ENCODE data around the gene EXOSC7. TPM values are rescaled to one million over a fixed set of nuclear protein-coding genes. Genes with fewer than 3 reads are reported as not detected.
A peak's percentile ranks its signal among the peaks of the same experiment; 100 is the strongest.
"Not testable (repeated sequence)": the region's sequence is repeated elsewhere in the genome, so short reads cannot be mapped to it uniquely, and the experiment has no call there.

EXOSC7 gene
- total and polyA plus RNA-seq, 4 experiments from 2014 or later = 44.6 to 66.9 (median 47.3) TPM

DNA sequence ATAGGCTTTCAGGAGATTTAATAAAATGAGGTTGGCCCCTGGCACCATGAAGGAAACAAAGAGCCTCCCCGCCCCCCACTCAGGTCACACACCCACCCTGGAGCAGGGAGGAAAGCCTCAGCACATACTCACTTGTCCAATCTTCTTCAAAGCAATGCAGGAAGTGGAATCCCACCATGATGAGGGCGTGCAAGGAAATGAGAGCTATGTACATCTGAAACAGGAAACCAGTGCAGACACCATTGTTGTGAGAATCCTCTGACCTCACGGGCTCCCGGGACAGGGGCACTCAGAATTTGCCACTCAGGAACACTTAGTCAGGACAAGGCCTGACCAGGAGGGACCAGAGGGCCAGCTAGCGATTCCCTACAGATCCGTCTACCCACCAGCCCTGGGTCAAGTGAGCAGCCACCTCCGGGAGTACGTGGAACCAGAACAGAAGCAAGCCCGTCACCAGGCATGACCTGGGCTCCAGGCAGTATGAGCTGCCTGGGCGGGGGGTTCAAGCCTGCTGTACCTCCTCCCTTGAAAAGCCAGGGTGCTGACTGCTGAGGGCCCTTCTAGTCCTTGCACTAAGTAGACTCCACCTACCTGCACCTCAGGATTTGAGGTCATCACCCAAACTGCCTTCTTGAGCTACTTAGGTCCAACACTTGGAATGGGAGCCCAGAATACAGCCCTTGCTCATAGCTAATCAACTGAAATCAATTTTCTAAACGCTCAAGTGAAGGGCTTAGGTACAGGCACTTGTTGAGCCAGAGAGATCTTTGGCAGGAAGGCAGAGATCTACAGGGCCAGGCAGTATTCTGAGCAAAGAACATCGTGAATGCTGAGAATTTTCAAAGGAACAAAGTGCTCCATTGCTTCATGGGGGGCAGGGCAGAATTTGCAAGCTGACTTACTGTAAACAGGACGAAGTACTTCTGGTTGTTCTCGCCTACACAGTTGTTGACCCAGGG lies 42.8 kb upstream of the EXOSC7 start:
- Mint-ChIP-seq H3K36me3 (peaks cover 45 to 76% of the 10 kb centered on the region in 2 donors), H3K4me1 (peaks cover 8 to 17% (median 12%) of the 10 kb centered on the region in 4 donors), H3K4me3 (no peak overlapping the region), H3K27me3 (no peaks in the 10 kb centered on the region), H3K27ac (no peak overlapping the region), H3K9me3 (peaks cover 0 to 1% (median 0%) of the 10 kb centered on the region in 8 donors)
- Histone ChIP-seq H3K4me1 (ENCODE audit: insufficient read depth, low read length) (no peaks in the 10 kb centered on the region), H3K27ac (ENCODE audit: low read depth, low read length) (no peak overlapping the region), H3K27me3 (ENCODE audit: insufficient read depth, low read length) (no peaks in the 10 kb centered on the region), H3K9me3 (ENCODE audit: control insufficient read depth in 1 of 2, low read length in 2 of 2) (no peaks in the 10 kb centered on the region), H3K36me3 (ENCODE audit: insufficient read depth, low read length) (peaks cover 43% of the 10 kb centered on the region), H3K4me3 (ENCODE audit: low read length in 2 of 2) (no peak overlapping the region)
- POLR2A ChIA-PET (ENCODE audit: partially characterized antibody) = no interaction called here
- no peak for DNase-seq
- CTCF ChIA-PET (ENCODE audit: partially characterized antibody) = interaction anchor here (1.8 kb wide), 1 partner anchor 19 kb away, joined by 5 read pairs; no protein-coding TSS in a partner anchor
- intact Hi-C loops (cut with micrococcal nuclease) = no loop called here

DNA sequence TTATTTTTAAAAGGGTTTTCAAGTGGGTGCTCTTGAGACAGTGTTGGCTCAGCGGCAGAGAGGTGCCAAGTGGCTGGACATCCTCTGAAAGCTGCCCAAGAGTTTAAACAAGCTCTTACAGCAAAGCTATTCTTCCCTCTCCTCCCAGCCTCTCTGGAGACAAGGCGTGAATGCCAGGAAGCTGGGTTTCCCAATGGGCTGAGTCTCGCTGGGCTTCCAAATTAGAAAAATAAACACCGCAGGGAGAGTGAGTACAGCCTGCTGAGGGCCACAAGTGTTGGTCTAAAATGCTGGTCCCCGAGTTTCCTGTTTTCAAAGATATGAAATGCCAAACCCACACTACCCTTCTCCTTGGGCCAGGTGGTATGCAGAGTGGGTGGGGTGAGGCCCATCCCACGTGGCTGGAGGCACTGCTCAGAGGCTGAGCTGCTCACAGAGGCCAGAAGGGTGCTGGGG lies 36.4 kb upstream of the EXOSC7 start:
- no peak overlapping the region for H3K27ac ChIP-seq (ENCODE audit: low read depth, low read length)
- POLR2A ChIA-PET (ENCODE audit: partially characterized antibody) = no interaction called here
- intact Hi-C loops (cut with micrococcal nuclease) = no loop called here
- no peaks in the 10 kb centered on the region for H3K4me1 ChIP-seq (ENCODE audit: insufficient read depth, low read length)
- no peaks in the 10 kb centered on the region for H3K9me3 ChIP-seq (ENCODE audit: control insufficient read depth in 1 of 2, low read length in 2 of 2)
- H3K27ac Mint-ChIP-seq = no peak overlapping the region
- H3K27me3 ChIP-seq (ENCODE audit: insufficient read depth, low read length) = no peaks in the 10 kb centered on the region
- H3K4me3 ChIP-seq (ENCODE audit: low read length in 2 of 2) = no peak overlapping the region
- H3K4me1 Mint-ChIP-seq = peaks cover 8 to 17% (median 13%) of the 10 kb centered on the region in 4 donors
- no peak for DNase-seq
- peaks cover 59 to 77% of the 10 kb centered on the region in 2 donors for H3K36me3 Mint-ChIP-seq
- CTCF ChIA-PET (ENCODE audit: partially characterized antibody) = no interaction called here
- no peaks in the 10 kb centered on the region for H3K27me3 Mint-ChIP-seq
- H3K9me3 Mint-ChIP-seq = peaks cover 0 to 1% (median 0%) of the 10 kb centered on the region in 8 donors
- H3K4me3 Mint-ChIP-seq = no peak overlapping the region
- peaks cover 30% of the 10 kb centered on the region for H3K36me3 ChIP-seq (ENCODE audit: insufficient read depth, low read length)

DNA sequence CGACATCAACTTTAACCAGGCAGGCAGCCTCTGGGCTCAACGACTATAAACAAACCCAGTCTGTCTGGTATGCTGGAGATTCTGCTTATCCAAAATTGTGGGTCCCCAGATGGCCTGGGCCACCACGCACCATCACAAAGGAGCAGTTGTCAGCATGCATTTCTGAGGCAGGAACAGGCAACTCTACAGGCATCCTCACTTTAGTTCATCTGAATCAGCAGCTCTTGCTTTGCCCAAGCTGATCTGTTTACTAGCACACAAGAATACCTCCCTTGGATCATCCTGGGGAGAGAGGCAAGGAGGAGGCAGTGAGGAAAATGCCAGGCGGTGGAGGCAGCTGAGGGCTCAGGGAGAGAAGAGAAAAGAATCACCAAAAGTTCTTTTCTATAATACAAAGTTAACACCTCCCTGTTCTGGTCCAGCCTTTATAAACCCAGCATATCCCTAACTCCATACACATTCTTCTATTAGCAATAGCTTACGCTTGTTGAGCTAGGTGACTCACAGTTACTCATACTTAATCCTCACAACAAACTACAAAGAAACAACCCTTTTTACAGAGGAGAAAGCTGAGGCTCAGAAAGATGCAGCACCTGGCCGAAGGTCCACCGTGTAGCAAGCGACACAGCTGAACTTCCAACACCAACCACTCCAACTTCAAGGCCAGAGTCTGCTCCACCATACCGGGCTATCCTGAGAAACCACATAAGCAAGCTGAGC lies 33.7 kb upstream of the EXOSC7 start:
- intact Hi-C loops (cut with micrococcal nuclease) = no loop called here
- Histone ChIP-seq H3K9me3 (ENCODE audit: control insufficient read depth in 1 of 2, low read length in 2 of 2) (no peaks in the 10 kb centered on the region), H3K36me3 (ENCODE audit: insufficient read depth, low read length) (peaks cover 30% of the 10 kb centered on the region), H3K4me3 (ENCODE audit: low read length in 2 of 2) (no peak overlapping the region), H3K27me3 (ENCODE audit: insufficient read depth, low read length) (no peaks in the 10 kb centered on the region), H3K4me1 (ENCODE audit: insufficient read depth, low read length) (no peaks in the 10 kb centered on the region), H3K27ac (ENCODE audit: low read depth, low read length) (no peak overlapping the region)
- H3K36me3 Mint-ChIP-seq = peaks cover 42 to 81% of the 10 kb centered on the region in 2 donors
- H3K4me1 Mint-ChIP-seq = peaks cover 0 to 5% (median 2%) of the 10 kb centered on the region in 4 donors
- CTCF ChIA-PET (ENCODE audit: partially characterized antibody) = no interaction called here
- no peak for DNase-seq
- no peak overlapping the region for H3K4me3 Mint-ChIP-seq
- POLR2A ChIA-PET (ENCODE audit: partially characterized antibody) = no interaction called here
- no peaks in the 10 kb centered on the region for H3K27me3 Mint-ChIP-seq
- no peaks in the 10 kb centered on the region for H3K9me3 Mint-ChIP-seq
- no peak overlapping the region for H3K27ac Mint-ChIP-seq

DNA sequence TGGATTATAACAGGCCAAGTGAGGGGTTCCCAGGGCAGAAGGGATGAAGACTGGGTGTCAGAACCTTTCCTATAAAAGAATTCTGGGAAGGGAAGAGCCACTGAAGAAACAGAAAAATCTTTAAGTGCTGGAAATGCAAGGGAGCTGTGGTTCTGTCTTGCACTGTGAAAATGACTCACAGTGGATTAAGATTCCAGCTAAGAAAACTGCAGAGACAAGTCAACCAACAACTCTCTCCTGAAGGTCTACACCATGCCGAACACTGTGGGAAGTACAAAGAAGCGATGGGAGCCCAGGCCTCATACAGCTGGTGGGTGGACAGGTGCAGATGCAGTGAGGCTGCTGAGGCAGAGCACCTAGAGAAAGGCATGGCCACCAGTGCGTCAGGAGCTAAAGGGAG lies 27.8 kb upstream of the EXOSC7 start:
- Mint-ChIP-seq H3K36me3 (peaks cover 16 to 37% of the 10 kb centered on the region in 2 donors), H3K4me1 (peaks cover 3 to 18% (median 11%) of the 10 kb centered on the region in 4 donors), H3K27me3 (no peaks in the 10 kb centered on the region), H3K9me3 (no peaks in the 10 kb centered on the region), H3K4me3 (no peak overlapping the region), H3K27ac (no peak overlapping the region)
- ChIA-PET CTCF (ENCODE audit: partially characterized antibody) (no interaction called here), POLR2A (ENCODE audit: partially characterized antibody) (no interaction called here)
- Histone ChIP-seq H3K4me1 (ENCODE audit: insufficient read depth, low read length) (no peaks in the 10 kb centered on the region), H3K36me3 (ENCODE audit: insufficient read depth, low read length) (peaks cover 4% of the 10 kb centered on the region), H3K27ac (ENCODE audit: low read depth, low read length) (no peak overlapping the region), H3K9me3 (ENCODE audit: control insufficient read depth in 1 of 2, low read length in 2 of 2) (no peaks in the 10 kb centered on the region), H3K27me3 (ENCODE audit: insufficient read depth, low read length) (no peaks in the 10 kb centered on the region), H3K4me3 (ENCODE audit: low read length in 2 of 2) (no peak overlapping the region)
- intact Hi-C loops (cut with micrococcal nuclease) = no loop called here
- DNase-seq = no peak

DNA sequence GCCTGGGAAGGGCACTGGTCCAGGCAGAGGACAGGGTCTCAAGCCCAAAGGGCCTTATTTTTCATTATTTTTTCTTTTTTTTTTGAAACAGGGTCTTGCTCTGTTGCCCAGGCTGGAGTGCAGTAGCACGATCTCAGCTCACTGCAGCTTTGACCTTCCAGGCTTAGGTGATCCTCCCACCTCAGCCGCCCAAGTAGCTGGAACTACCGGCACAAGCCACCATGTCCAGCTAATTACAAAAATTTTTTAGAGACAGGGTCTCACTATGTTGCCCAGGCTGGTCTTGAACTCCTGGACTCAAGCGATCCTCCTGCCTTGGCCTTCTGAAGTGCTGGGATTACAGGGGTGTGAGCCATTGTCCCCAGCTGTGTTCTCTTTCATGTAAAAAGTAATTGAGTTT lies 26.3 kb upstream of the EXOSC7 start:
- H3K27ac ChIP-seq (ENCODE audit: low read depth, low read length); H3K4me3 ChIP-seq (ENCODE audit: low read length in 2 of 2); H3K27ac Mint-ChIP-seq; H3K36me3 ChIP-seq (ENCODE audit: insufficient read depth, low read length); intact Hi-C loops (cut with micrococcal nuclease); H3K9me3 ChIP-seq (ENCODE audit: control insufficient read depth in 1 of 2, low read length in 2 of 2); H3K9me3 Mint-ChIP-seq; DNase-seq; H3K4me3 Mint-ChIP-seq; H3K4me1 ChIP-seq (ENCODE audit: insufficient read depth, low read length); H3K27me3 Mint-ChIP-seq; CTCF ChIA-PET (ENCODE audit: partially characterized antibody); POLR2A ChIA-PET (ENCODE audit: partially characterized antibody); H3K27me3 ChIP-seq (ENCODE audit: insufficient read depth, low read length): not testable (repeated sequence)
- Mint-ChIP-seq H3K4me1 (peaks cover 3 to 18% (median 11%) of the 10 kb centered on the region in 4 donors), H3K36me3 (peaks cover 19 to 30% of the 10 kb centered on the region in 2 donors)

DNA sequence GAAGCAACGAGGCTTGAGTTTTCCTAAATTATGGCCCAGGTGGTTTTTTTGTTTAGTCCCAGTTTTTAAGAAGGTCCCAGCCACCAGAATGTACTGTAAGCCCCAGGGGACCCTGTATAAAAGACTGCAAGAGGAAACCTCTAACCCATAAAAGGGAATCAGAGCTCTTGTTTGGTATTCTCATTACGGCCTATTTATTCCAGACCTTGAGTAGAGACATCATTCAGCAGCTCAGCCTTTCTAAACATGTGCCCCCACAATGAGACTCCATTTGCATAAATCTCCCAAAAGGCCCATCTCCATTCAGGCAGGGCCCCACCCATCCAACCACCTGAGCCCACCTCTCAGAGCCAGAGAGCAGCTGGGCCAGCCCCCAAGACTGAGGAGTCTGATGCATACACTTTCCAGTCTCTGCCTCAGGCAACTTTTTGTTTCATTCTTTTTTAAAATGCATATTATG lies 25.7 kb upstream of the EXOSC7 start:
- Mint-ChIP-seq H3K4me1 (peaks cover 3 to 18% (median 11%) of the 10 kb centered on the region in 4 donors), H3K9me3 (no peaks in the 10 kb centered on the region), H3K4me3 (no peak overlapping the region), H3K36me3 (peaks cover 19 to 27% of the 10 kb centered on the region in 2 donors), H3K27ac (peak overlapping the region in 2 of 7 donors; percentile 8 to 69), H3K27me3 (no peaks in the 10 kb centered on the region)
- Histone ChIP-seq H3K27ac (ENCODE audit: low read depth, low read length) (no peak overlapping the region), H3K9me3 (ENCODE audit: control insufficient read depth in 1 of 2, low read length in 2 of 2) (no peaks in the 10 kb centered on the region), H3K4me1 (ENCODE audit: insufficient read depth, low read length) (no peaks in the 10 kb centered on the region), H3K36me3 (ENCODE audit: insufficient read depth, low read length) (peaks cover 7% of the 10 kb centered on the region), H3K4me3 (ENCODE audit: low read length in 2 of 2) (no peak overlapping the region), H3K27me3 (ENCODE audit: insufficient read depth, low read length) (no peaks in the 10 kb centered on the region)
- ChIA-PET CTCF (ENCODE audit: partially characterized antibody) (no interaction called here), POLR2A (ENCODE audit: partially characterized antibody) (no interaction called here)
- no peak for DNase-seq
- intact Hi-C loops (cut with micrococcal nuclease) = no loop called here

DNA sequence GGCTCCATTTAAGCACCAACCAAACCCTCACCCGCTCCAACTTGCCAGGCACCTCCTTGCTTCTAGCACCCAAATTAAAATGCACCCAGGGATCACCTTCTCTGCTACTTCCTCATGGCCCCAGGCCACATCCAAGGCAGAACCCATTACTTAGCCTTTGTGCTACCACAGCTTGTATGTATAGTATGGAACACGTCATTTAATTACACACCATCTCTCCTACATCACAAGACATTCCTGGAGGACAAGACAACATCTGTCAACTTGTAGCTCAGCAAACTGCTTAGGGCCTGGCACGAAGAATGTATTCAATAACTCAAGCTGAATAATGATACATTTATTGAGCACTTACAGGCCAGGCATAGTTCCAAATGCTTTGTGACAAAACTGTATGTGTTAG lies 23.4 kb upstream of the EXOSC7 start:
- H3K4me1 Mint-ChIP-seq = peaks cover 6 to 24% (median 20%) of the 10 kb centered on the region in 4 donors
- H3K27me3 ChIP-seq (ENCODE audit: insufficient read depth, low read length) = no peaks in the 10 kb centered on the region

More for the DNA sequence above, 23.4 kb upstream of the EXOSC7 start:
- no peaks in the 10 kb centered on the region for H3K4me1 ChIP-seq (ENCODE audit: insufficient read depth, low read length)
- H3K27ac ChIP-seq (ENCODE audit: low read depth, low read length) = no peak overlapping the region
- intact Hi-C loops (cut with micrococcal nuclease) = no loop called here
- Mint-ChIP-seq H3K36me3 (peaks cover 22 to 31% of the 10 kb centered on the region in 2 donors), H3K27ac (peak overlapping the region in 1 of 7 donors; percentile 38), H3K9me3 (no peaks in the 10 kb centered on the region), H3K4me3 (no peak overlapping the region), H3K27me3 (no peaks in the 10 kb centered on the region)
- peaks cover 7% of the 10 kb centered on the region for H3K36me3 ChIP-seq (ENCODE audit: insufficient read depth, low read length)
- DNase-seq = no peak
- ChIA-PET CTCF (ENCODE audit: partially characterized antibody) (no interaction called here), POLR2A (ENCODE audit: partially characterized antibody) (no interaction called here)
- H3K4me3 ChIP-seq (ENCODE audit: low read length in 2 of 2) = no peak overlapping the region
- no peaks in the 10 kb centered on the region for H3K9me3 ChIP-seq (ENCODE audit: control insufficient read depth in 1 of 2, low read length in 2 of 2)
